HL-60 (cell line): ENCODE data around the gene BTN2A1.

Experiments used
- DNase-seq, 2 experiments: peaks; one replicate each; pipeline ENCODE4 v3.0.0-alpha.2; 2010 to 2020; ENCODE audit warnings: low read depth in 1 of 2, low spot score in 1 of 2
- H3K27ac ChIP-seq: fragments of 250-450 bp; sonication (Bioruptor Pico); replicated peaks from 2 replicates; pipeline ENCODE4 v1.5.1; 2020; ENCODE audit warnings: mild to moderate bottlenecking, moderate library complexity
- H3K27me3 ChIP-seq: fragments of 250-450 bp; sonication (Bioruptor Pico); 2 replicates; pipeline ENCODE4 v1.5.1; 2021; ENCODE audit warnings: mild to moderate bottlenecking, moderate library complexity; ENCODE audit not compliant: insufficient read depth, poor library complexity, severe bottlenecking
- H3K4me3 ChIP-seq: replicated peaks from 2 replicates; pipeline ENCODE4 v1.5.1; 2011; ENCODE audit warnings: mild to moderate bottlenecking, control low read depth, low read length; ENCODE audit not compliant: insufficient read depth
- GABPA ChIP-seq: IDR thresholded peaks from 2 replicates; pipeline ENCODE4 v1.6.1; 2012; ENCODE audit warnings: low read depth
- POLR2AphosphoS5 ChIP-seq: IDR thresholded peaks from 2 replicates; pipeline ENCODE4 v1.6.1; 2012; ENCODE audit warnings: low read depth
- REST ChIP-seq: IDR thresholded peaks from 2 replicates; pipeline ENCODE4 v1.6.1; 2012; ENCODE audit warnings: low read depth; ENCODE audit not compliant: insufficient replicate concordance
- SPI1 ChIP-seq: IDR thresholded peaks from 2 replicates; pipeline ENCODE4 v1.6.1; 2012; ENCODE audit warnings: low read depth, mild to moderate bottlenecking, borderline replicate concordance
- TF ChIP-seq, protein P1 (sequence below): IDR thresholded peaks from one replicate; pipeline ENCODE4 v1.5.1; 2011; ENCODE audit warnings: low read length, control low read depth, inconsistent platforms; ENCODE audit not compliant: insufficient read depth

Gene BTN2A1

GRCh38 chr6:26484161-26484560, 26.4 kb downstream of the BTN2A1 start:
- Histone ChIP-seq H3K27ac (no peak overlapping the region), H3K4me3 (no peak overlapping the region), H3K27me3 (no peaks in the 10 kb centered on the region)
- TF ChIP-seq, protein P1, sequence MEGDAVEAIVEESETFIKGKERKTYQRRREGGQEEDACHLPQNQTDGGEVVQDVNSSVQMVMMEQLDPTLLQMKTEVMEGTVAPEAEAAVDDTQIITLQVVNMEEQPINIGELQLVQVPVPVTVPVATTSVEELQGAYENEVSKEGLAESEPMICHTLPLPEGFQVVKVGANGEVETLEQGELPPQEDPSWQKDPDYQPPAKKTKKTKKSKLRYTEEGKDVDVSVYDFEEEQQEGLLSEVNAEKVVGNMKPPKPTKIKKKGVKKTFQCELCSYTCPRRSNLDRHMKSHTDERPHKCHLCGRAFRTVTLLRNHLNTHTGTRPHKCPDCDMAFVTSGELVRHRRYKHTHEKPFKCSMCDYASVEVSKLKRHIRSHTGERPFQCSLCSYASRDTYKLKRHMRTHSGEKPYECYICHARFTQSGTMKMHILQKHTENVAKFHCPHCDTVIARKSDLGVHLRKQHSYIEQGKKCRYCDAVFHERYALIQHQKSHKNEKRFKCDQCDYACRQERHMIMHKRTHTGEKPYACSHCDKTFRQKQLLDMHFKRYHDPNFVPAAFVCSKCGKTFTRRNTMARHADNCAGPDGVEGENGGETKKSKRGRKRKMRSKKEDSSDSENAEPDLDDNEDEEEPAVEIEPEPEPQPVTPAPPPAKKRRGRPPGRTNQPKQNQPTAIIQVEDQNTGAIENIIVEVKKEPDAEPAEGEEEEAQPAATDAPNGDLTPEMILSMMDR, result no peak
- TF ChIP-seq SPI1, result peak; percentile 14; the same call in 1 of the 2 replicates
- DNase-seq, result no peak

GRCh38 chr6:26485112-26485780, 27.5 kb downstream of the BTN2A1 start:
- Histone ChIP-seq H3K4me3 (no peak overlapping the region), H3K27me3 (no peaks in the 10 kb centered on the region), H3K27ac (no peak overlapping the region)
- DNase-seq, result no peak
- TF ChIP-seq SPI1, result no peak
- TF ChIP-seq GABPA, result no peak
- no peak for TF ChIP-seq REST

- no peak overlapping the region for H3K4me3 ChIP-seq
- H3K27ac ChIP-seq, result no peak overlapping the region
- no peaks in the 10 kb centered on the region for H3K27me3 ChIP-seq
- TF ChIP-seq POLR2AphosphoS5 (no peak), SPI1 (no peak), REST (no peak)
- TF ChIP-seq, protein P1, result no peak
- DNase-seq, result no peak
Observed at GRCh38 chr6:26486358-26486757, 28.6 kb downstream of the BTN2A1 start.

DNA sequence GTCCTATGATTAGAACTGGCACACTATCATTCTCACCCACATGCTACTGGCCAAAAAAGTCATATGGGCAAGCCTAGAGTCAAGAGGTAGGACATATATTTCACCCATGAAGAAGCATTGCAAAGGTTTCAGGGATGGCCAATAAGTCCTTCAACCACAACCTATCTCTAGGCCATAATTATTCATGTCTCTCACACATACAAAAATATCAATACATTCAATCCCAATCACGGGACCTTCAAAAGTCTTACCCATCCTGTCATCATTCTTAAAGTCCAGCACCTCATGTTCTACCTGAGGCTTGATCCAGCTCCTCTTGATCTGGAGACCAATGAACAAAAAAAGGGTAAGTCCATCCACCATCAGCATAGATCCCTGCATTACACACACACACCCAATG, 29.7 kb downstream of the BTN2A1 start:
- Histone ChIP-seq H3K27ac (no peak overlapping the region), H3K4me3 (no peak overlapping the region), H3K27me3 (no peaks in the 10 kb centered on the region)
- no peak for TF ChIP-seq REST
- TF ChIP-seq POLR2AphosphoS5, result no peak
- no peak for TF ChIP-seq SPI1
- no peak for TF ChIP-seq GABPA
- TF ChIP-seq, protein P1, result no peak
- DNase-seq, result no peak
